GM12865 (cell line): ENCODE measurements around the gene FGD6.
A peak's percentile ranks its signal among the peaks of the same experiment; 100 is the strongest.

Experiments used
- DNase-seq: peaks from one replicate; pipeline ENCODE4 v3.0.0; 2010; ENCODE audit warnings: low read depth
- H3K4me3 ChIP-seq: 2 replicates; pipeline ENCODE4 v1.5.1; 2011; ENCODE audit warnings: mild to moderate bottlenecking, low read depth, low read length, control low read depth
- TF ChIP-seq, protein P1 (sequence below): IDR thresholded peaks from 2 replicates; pipeline ENCODE4 v1.5.1; 2011; ENCODE audit warnings: low read length, control low read depth, low read depth, inconsistent platforms; ENCODE audit not compliant: insufficient read depth; ENCODE audit errors: missing control alignments

FGD6 gene

DNA sequence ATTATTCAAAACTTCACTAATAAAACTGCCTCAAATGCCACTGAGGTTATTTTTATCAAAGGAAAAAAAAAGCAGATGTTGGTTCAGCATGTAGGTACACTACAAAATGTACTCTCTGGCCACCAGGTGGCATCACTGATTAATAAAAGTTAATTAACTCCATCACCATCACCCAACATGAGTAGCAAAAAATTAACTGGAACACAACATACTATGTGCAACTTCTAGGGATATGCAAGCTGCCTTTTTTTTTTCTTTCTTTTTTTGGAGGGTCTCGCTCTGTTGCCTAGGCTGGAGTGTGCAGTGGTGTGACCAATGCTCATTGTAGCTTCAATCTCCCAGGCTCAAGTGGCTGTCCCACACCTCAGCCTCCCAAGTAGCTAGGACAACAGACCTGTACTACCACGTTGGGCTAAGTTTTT is 100.1 kb downstream of the FGD6 start:
- DNase-seq = peak; percentile 78
- H3K4me3 ChIP-seq = no peak overlapping the region
- TF ChIP-seq, protein P1, sequence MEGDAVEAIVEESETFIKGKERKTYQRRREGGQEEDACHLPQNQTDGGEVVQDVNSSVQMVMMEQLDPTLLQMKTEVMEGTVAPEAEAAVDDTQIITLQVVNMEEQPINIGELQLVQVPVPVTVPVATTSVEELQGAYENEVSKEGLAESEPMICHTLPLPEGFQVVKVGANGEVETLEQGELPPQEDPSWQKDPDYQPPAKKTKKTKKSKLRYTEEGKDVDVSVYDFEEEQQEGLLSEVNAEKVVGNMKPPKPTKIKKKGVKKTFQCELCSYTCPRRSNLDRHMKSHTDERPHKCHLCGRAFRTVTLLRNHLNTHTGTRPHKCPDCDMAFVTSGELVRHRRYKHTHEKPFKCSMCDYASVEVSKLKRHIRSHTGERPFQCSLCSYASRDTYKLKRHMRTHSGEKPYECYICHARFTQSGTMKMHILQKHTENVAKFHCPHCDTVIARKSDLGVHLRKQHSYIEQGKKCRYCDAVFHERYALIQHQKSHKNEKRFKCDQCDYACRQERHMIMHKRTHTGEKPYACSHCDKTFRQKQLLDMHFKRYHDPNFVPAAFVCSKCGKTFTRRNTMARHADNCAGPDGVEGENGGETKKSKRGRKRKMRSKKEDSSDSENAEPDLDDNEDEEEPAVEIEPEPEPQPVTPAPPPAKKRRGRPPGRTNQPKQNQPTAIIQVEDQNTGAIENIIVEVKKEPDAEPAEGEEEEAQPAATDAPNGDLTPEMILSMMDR = peak; percentile 45

DNA sequence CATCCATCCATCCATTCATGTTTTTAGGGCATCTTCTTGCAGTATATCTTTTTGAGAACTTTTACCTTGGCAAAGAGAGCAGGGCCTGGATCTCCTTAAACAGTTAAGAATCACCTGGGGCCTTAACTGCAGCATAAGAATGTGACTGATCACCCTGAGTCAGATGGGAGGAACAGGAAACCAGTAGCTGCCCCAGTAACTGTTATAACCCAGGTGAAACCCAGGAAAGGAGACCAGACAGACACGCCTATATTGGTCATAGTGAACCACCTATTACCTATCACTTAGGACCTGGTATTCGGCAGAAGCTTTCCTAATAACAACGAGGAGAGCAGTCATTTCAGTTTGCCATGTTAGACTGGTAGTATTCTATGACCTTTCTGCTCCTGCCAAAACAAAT is 100.5 kb downstream of the FGD6 start:
- no peak overlapping the region for H3K4me3 ChIP-seq
- TF ChIP-seq, protein P1 = no peak
- peak; percentile 33 for DNase-seq

DNA sequence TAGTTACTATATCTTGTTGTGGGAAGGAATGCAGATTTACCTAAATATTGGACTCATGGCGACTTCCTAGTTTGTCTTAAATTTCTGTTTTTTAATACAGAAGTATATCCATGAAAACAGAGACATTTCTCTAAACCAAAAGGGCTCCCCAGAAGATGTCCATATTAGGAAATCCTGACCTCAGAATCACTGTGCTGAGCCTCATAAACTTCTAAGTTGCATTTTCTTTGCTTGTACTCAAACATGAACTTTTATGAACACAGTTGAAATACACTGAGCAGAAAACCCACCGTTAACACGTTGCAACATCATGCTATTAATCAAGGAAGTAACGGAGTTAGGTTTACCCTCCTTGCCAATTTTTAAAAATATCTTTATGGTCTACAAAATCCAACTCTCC is 100.9 kb downstream of the FGD6 start:
- no peak overlapping the region for H3K4me3 ChIP-seq
- TF ChIP-seq, protein P1 = no peak
- no peak for DNase-seq

DNA sequence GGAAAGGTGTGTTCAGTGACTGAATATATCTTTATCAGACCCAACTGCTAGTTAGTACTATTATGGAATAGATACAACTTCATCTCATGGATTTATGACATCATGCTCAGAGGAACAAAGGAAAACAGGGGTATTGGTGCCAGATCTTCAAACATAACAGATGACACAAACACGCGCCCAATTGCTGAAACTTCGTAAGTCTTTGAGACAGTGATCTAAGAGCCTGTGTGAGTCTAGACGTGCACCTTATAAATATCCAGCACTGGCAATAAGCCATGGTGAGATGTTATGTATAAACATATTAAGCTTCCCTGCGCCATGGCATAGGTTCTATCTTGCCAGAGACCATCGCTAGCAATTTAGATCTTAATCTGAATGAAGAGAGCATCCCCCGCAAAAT is 101.6 kb downstream of the FGD6 start:
- no peak for DNase-seq
- no peak overlapping the region for H3K4me3 ChIP-seq
- TF ChIP-seq, protein P1 = no peak

DNA sequence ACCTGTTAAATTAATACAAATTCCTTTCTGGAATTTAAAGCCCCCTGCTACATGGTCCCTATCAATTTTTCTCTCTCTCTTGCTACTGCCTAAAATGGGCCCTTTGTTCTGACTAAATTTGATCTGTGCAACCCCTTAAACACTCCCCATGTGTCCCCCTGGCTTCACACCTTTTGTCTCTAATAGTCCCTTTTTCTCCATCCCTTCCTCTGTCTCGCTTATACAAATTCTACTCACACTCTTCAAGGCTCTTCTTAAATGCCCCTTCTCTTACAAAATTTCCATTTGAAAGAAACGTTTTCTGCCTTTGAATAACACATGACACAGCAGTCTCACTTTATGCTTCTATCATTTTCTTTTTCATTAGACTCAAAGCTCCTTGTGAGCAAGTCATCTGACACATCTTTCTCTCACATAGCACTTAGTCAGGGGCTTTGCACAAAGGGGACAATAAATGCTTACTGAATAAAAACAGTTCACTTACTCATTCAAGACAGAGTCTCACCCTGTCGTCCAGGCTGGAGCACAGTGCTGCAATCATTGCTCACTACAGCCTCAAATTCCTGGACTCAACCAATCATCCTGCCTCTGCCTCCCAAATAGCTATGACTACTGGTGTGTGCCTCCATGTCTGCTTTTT is 102.4 kb downstream of the FGD6 start:
- TF ChIP-seq, protein P1 = no peak
- no peak overlapping the region for H3K4me3 ChIP-seq
- DNase-seq = no peak

DNA sequence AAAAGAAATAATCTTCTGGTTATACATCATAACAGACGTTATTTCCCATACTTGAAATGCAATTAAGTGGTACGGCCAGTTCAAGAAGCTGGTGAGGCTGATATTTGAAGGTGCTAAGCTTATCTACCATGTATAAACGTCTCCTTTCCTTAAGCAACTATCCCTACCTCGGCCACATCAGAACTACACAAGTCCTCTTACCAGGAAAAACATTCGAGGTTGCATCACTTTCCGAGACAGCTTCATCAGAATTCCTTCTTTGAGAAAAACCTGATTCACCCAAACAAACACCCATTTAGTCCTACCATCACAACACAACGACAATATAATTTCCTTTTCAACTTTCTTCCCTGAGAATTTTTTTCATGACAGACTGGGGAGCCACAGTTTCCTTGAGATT is 109.9 kb downstream of the FGD6 start:
- no peak overlapping the region for H3K4me3 ChIP-seq
- no peak for DNase-seq
- TF ChIP-seq, protein P1 = no peak

DNA sequence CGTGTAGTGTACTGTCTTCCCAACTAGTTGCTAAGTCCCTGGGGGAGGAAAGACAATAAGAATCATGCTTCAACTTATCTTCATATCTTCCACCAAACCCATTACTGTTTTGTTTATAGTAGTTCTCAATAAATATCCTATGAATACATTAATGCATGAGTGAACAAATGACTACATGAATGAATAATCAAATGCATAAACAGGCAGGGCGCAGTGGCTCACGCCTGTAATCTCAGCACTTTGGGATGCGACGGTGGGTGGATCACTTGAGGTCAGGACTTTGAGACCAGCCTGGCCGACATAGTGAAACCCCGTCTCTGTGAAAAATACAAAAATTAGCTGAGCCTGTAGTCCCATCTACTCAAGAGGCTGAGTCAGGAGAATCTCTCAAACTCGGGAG is 111.7 kb downstream of the FGD6 start:
- no peak overlapping the region for H3K4me3 ChIP-seq
- TF ChIP-seq, protein P1 = no peak
- no peak for DNase-seq
